ENCODE measurements around the gene SMPD3.

SMPD3 gene

DNA sequence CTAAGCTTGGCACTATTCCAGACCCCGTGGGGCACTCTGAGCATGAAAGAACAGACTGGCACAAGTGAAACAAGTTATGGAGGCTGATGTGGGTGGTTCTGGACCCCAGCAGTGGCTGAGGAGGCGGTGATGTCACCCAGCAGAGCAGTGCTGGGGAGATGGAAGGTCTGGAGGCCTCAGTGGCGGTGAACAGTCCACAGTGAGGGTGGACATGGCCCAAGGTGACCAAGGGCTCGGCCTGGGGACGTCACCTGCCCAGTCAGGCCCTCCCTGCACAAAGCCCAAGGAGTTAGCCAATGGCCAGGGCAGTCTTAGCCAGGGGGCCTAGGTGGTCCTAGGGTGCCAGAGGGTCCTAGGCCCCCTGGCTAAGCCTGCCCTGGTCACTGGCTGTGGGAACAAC is 24.5 kb downstream of the SMPD3 start:
- Mint-ChIP-seq H3K4me3 (no peak overlapping the region), H3K36me3 (ENCODE audit: insufficient read depth) (no peaks in the 10 kb centered on the region), H3K27ac (ENCODE audit: low read depth) (no peak overlapping the region), H3K9me3 (no peaks in the 10 kb centered on the region), H3K4me1 (peaks cover 9% of the 10 kb centered on the region), H3K27me3 (no peaks in the 10 kb centered on the region)
- DNase-seq (ENCODE audit: low spot score in 2 of 2) (no peak), ATAC-seq (replicated peaks; ENCODE audit: extremely low read depth, poor library complexity, severe bottlenecking) (no peak)

DNA sequence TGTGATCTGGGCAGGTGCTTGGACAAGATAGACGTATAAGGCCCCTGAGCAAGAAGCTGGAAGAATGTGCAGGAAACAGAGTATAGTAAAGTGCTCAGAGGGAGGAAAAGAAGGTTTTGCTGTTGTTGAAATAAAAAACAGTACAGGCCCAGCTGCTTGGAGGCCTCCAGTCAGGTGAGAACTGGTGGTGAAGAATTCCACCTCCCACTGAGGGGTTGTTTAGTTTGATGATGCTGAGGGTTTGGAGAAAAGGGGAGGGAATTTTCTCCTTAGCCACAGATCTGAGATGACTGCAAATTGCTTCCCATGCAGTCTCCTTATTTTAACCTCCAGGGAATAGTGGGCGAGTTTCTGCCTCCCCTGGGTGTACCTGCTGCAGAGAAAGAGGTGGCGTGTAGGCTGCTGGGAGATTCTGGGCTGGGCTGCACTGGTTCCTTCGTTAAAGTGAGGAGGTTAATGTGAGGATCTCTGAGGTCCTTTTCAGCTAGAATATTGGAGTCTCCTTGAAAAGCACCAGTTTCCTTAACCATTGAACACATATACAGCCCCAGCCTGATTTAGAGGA is 25.8 kb downstream of the SMPD3 start:
- H3K36me3 Mint-ChIP-seq (ENCODE audit: insufficient read depth): peaks cover 4% of the 10 kb centered on the region
- H3K4me3 Mint-ChIP-seq: no peak overlapping the region
- ATAC-seq (replicated peaks; ENCODE audit: extremely low read depth, poor library complexity, severe bottlenecking) (no peak), DNase-seq (ENCODE audit: low spot score in 2 of 2) (no peak)
- H3K4me1 Mint-ChIP-seq: peaks cover 21% of the 10 kb centered on the region
- no peak overlapping the region for H3K27ac Mint-ChIP-seq (ENCODE audit: low read depth)
- H3K9me3 Mint-ChIP-seq: no peaks in the 10 kb centered on the region
- H3K27me3 Mint-ChIP-seq: no peaks in the 10 kb centered on the region

DNA sequence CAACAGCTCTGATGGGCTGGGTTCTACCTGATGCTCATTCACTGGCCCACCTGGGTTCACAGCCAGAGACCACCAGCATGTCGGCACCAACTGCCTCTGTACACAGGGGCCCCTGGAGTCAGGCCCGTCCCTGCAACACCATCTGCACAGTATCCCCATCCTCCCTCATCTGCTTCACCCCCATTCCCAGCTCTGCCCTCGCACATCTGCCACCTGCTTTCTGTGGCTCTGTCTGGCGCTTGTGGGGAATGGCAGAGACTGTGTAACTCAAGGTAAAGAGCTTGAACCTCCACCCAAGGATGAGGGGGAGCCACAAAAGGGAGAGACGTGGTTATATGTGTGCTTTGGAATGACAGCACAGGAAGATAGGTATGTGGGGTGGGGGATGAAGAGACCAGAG is 27.2 kb downstream of the SMPD3 start:
- Mint-ChIP-seq H3K9me3 (no peaks in the 10 kb centered on the region), H3K4me1 (peaks cover 33% of the 10 kb centered on the region), H3K36me3 (ENCODE audit: insufficient read depth) (peaks cover 8% of the 10 kb centered on the region), H3K27ac (ENCODE audit: low read depth) (no peak overlapping the region), H3K27me3 (no peaks in the 10 kb centered on the region), H3K4me3 (no peak overlapping the region)
- ATAC-seq (replicated peaks; ENCODE audit: extremely low read depth, poor library complexity, severe bottlenecking) (no peak), DNase-seq (ENCODE audit: low spot score in 2 of 2) (no peak)

DNA sequence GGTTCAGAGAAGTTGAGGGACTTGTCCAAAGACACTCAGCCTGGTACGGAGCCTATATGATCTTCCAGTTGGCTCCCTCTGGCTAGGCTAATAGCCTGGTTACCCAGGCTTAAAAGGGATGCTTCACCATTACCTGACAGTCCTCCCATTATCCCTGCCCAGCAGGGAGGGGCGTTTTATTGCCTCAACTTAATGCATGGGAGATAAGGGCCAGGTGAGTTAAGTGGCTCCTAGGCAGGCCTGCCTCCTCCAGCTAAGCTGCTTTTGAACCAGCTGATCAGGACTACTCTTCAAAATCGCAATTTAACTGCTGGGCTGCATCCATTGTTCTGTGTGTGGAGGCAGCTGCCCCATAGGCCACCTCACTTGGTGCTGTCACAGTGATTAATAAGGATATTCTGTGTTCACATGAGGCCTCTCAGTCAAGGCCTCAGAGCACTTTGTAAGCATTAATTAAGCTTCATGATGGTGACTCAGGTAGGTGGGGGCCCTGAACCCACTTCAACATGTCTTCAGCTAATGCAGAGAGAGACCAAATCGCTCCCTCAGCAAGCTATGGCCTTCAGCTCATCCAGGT is 27.9 kb downstream of the SMPD3 start:
- DNase-seq (ENCODE audit: low spot score in 2 of 2): no peak
- no peaks in the 10 kb centered on the region for H3K9me3 Mint-ChIP-seq
- H3K27ac Mint-ChIP-seq (ENCODE audit: low read depth): no peak overlapping the region
- peaks cover 35% of the 10 kb centered on the region for H3K4me1 Mint-ChIP-seq
- H3K4me3 Mint-ChIP-seq: no peak overlapping the region
- no peaks in the 10 kb centered on the region for H3K27me3 Mint-ChIP-seq
- no peak for ATAC-seq (replicated peaks; ENCODE audit: extremely low read depth, poor library complexity, severe bottlenecking)
- peaks cover 9% of the 10 kb centered on the region for H3K36me3 Mint-ChIP-seq (ENCODE audit: insufficient read depth)

DNA sequence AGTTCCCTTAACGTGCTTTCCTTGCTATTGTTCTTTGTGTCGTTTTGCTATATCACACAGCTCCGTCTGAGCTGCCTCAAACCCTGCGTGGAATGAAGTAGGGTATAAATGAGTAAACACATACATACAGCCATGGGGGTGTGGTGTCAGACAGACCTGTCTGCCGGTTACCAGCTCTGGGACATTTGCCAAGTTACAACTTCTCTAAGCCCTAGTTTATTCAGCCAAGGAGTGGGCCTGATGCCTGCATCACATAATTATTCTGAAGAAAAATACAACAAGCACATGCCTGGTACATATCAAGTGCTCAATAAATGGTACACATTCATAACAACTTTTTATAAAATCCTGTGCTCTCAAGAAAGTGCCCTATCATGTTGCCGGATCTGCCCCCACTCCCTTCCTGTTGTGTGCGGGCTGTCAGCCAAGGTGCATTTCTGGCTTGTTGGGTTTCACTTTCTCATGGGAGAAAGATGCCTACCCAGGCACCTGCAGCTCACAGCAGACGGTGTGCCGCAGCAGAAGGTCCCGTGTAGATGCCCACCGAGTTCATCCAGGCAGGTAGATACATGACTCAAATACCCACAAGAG is 30.5 kb downstream of the SMPD3 start:
- ATAC-seq (replicated peaks; ENCODE audit: extremely low read depth, poor library complexity, severe bottlenecking) (peak; percentile 89), DNase-seq (ENCODE audit: low spot score in 2 of 2) (peak; percentile 50 to 74)
- Mint-ChIP-seq H3K9me3 (no peaks in the 10 kb centered on the region), H3K27ac (ENCODE audit: low read depth) (peak overlapping the region; percentile 92), H3K36me3 (ENCODE audit: insufficient read depth) (peaks cover 9% of the 10 kb centered on the region), H3K4me3 (peak overlapping the region; percentile 79), H3K4me1 (peaks cover 44% of the 10 kb centered on the region), H3K27me3 (no peaks in the 10 kb centered on the region)

DNA sequence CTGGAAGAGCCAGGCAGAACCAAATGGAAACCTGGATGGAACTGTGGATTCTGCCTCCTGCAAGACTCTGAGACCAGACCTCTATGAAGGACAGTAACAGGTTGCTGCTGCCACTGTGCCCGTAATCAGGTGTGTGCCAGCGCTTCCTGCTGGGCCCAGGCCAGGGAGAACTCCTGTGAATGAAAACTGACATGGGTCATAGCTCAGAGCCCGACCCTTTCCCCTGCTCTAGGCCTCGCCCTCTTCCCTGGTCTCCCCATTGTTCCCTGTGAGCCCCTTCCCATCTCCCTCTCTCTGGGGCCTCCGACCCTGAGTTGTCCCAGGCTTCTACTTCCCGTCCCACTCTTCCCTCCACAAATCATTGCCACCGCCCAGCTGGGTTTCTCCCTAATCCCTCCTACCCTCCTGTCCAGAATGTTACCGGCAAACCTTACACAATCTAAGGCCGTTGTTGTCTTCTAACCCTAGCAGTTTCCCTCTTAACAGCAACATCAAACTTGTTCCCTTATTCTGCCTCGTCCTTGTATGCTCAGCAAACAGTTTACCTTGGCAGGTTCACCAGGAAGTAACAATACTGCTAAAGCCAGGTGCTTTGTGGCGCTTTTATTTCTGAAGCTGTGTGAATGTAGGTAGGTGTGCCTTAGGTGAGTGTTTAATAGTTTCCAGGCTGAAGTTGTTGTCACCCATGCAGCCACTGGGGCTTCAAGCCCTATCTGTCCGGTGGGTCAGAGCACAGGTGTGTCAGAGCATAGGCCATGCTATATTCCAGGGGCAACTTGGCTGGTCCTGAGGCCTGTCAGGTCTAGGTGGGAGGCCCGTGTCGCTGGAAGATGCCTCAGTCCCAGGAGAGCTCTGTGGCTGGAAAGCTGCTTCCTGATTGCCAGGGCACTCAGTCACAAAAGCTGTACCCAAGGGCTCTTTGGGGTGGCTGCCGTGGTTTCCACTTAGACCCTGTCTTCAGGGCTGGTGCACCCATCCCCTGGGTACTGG is 32.0 kb downstream of the SMPD3 start:
- Mint-ChIP-seq H3K9me3 (no peaks in the 10 kb centered on the region), H3K27ac (ENCODE audit: low read depth) (peak overlapping the region; percentile 92), H3K27me3 (no peaks in the 10 kb centered on the region), H3K36me3 (ENCODE audit: insufficient read depth) (peaks cover 9% of the 10 kb centered on the region), H3K4me1 (peaks cover 51% of the 10 kb centered on the region), H3K4me3 (peak overlapping the region; percentile 35)
- no peak for DNase-seq (ENCODE audit: low spot score in 2 of 2)
- ATAC-seq (replicated peaks; ENCODE audit: extremely low read depth, poor library complexity, severe bottlenecking): no peak

DNA sequence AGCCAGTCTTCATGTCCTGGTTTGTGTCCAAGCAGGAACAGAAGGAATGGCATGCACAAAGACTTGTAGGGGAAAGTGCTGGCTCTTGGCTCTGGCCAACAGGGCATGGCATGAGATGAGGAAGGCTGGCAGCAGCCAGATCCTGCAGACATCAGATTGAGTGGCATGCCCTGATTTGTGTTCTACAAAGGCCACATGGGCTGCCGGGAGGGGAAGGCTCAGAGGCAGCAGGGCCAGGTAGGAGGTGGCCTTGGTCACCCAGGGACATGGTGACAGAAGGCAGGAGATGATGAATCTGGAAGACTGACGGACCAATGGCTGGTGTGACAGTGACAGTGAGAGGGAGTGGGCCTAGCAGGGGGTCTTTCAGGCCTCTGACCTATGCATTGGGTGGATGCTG is 33.7 kb downstream of the SMPD3 start:
- ATAC-seq (replicated peaks; ENCODE audit: extremely low read depth, poor library complexity, severe bottlenecking) (no peak), DNase-seq (ENCODE audit: low spot score in 2 of 2) (no peak)
- peaks cover 9% of the 10 kb centered on the region for H3K36me3 Mint-ChIP-seq (ENCODE audit: insufficient read depth)
- H3K4me1 Mint-ChIP-seq: peaks cover 64% of the 10 kb centered on the region
- peak overlapping the region; percentile 19 for H3K4me3 Mint-ChIP-seq
- H3K27ac Mint-ChIP-seq (ENCODE audit: low read depth): peak overlapping the region; percentile 90
- no peaks in the 10 kb centered on the region for H3K27me3 Mint-ChIP-seq
- H3K9me3 Mint-ChIP-seq: no peaks in the 10 kb centered on the region

DNA sequence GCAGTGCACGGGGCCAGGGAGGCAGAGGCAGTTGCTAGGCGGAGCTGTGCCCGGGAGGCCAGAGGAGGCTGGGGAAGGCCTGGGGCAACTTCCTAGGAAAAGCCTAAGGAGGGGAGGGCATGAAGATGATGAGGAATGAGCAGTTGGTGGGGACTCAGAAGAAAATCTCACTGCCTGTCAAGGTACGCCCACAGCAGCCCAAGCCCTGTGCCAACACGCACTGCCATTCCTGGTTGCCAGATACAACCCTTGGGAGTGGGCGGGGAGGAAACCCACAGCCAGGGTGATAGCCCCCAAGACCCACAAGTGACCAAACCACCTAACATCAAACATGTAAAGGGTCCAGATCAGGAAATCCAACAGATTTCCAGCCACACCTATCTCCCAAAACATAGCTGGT is 36.2 kb downstream of the SMPD3 start:
- H3K27me3 Mint-ChIP-seq: peaks cover under 1% of the 10 kb centered on the region
- peaks cover 41% of the 10 kb centered on the region for H3K4me1 Mint-ChIP-seq
- DNase-seq (ENCODE audit: low spot score in 2 of 2) (no peak), ATAC-seq (replicated peaks; ENCODE audit: extremely low read depth, poor library complexity, severe bottlenecking) (no peak)
- H3K36me3 Mint-ChIP-seq (ENCODE audit: insufficient read depth): peaks cover 4% of the 10 kb centered on the region
- no peak overlapping the region for H3K4me3 Mint-ChIP-seq
- no peaks in the 10 kb centered on the region for H3K9me3 Mint-ChIP-seq
- H3K27ac Mint-ChIP-seq (ENCODE audit: low read depth): no peak overlapping the region

DNA sequence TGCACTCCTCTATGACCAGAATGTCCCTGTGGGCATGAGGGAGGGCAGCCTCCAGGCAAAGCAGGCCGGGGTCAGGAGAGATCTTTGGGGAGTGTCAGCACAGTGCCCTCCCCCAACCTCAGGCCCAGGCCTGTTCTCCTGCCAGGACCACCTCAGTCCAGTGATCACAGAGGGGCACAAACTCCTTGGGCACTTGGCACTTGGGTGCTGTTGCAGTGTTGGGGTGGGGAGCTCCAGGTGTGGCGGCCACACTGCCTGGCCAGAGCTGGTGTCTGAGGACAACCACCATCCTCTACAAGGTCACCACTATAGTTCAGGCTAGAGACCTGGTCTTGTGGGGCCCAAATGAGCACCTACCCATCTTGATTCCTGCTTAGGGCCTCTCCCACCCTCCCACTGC is 37.2 kb downstream of the SMPD3 start:
- Mint-ChIP-seq H3K4me3 (no peak overlapping the region), H3K4me1 (peaks cover 32% of the 10 kb centered on the region), H3K36me3 (ENCODE audit: insufficient read depth) (peaks cover 1% of the 10 kb centered on the region), H3K27ac (ENCODE audit: low read depth) (no peak overlapping the region), H3K9me3 (no peaks in the 10 kb centered on the region), H3K27me3 (peaks cover 9% of the 10 kb centered on the region)
- no peak for DNase-seq (ENCODE audit: low spot score in 2 of 2)
- no peak for ATAC-seq (replicated peaks; ENCODE audit: extremely low read depth, poor library complexity, severe bottlenecking)

DNA sequence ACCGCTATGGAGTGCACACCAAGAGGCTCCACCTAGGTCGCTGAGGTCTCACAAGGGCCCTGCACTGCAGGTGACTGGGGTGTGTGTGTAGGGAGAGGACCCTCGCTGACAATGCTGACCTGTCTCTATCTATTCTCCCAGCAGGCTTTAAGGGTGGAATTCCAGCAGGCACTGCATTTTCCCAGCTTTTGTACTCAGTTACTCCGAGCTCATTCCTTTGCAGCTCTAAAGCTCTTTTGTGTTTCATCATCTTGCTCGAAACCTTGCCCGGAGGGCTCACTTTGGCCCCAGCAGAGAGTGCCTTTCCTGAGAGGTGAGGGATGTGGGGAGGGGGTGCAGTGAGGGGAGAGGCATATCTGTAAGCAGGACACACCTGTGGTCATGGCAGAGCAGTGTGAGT is 39.3 kb downstream of the SMPD3 start:
- Mint-ChIP-seq H3K9me3 (no peaks in the 10 kb centered on the region), H3K4me1 (peaks cover 22% of the 10 kb centered on the region), H3K27ac (ENCODE audit: low read depth) (no peak overlapping the region), H3K36me3 (ENCODE audit: insufficient read depth) (peaks cover 2% of the 10 kb centered on the region), H3K4me3 (no peak overlapping the region), H3K27me3 (peaks cover 9% of the 10 kb centered on the region)
- DNase-seq (ENCODE audit: low spot score in 2 of 2) (no peak), ATAC-seq (replicated peaks; ENCODE audit: extremely low read depth, poor library complexity, severe bottlenecking) (no peak)

DNA sequence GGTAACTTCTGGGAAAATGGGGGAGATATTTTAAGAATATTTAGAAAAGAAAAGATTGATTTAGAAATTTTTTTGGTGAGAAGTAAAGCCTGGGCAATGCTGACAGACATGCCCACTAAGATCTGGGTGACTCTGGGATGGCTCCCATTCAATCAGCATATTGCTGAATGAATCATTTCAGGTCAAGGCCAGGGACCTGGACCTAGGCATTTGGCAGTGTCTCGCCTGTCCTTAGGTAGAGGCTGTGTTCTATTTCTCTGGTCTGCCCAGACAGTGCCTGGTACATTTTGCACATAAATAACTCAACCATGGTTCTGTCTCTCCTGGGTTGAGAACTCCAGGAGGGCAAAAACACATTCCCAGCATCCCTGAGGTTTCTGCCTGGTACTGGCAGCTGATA is 39.9 kb downstream of the SMPD3 start:
- Mint-ChIP-seq H3K9me3 (no peaks in the 10 kb centered on the region), H3K27me3 (peaks cover 9% of the 10 kb centered on the region), H3K27ac (ENCODE audit: low read depth) (no peak overlapping the region), H3K4me3 (no peak overlapping the region), H3K36me3 (ENCODE audit: insufficient read depth) (peaks cover 2% of the 10 kb centered on the region), H3K4me1 (peaks cover 22% of the 10 kb centered on the region)
- DNase-seq (ENCODE audit: low spot score in 2 of 2): no peak
- no peak for ATAC-seq (replicated peaks; ENCODE audit: extremely low read depth, poor library complexity, severe bottlenecking)

DNA sequence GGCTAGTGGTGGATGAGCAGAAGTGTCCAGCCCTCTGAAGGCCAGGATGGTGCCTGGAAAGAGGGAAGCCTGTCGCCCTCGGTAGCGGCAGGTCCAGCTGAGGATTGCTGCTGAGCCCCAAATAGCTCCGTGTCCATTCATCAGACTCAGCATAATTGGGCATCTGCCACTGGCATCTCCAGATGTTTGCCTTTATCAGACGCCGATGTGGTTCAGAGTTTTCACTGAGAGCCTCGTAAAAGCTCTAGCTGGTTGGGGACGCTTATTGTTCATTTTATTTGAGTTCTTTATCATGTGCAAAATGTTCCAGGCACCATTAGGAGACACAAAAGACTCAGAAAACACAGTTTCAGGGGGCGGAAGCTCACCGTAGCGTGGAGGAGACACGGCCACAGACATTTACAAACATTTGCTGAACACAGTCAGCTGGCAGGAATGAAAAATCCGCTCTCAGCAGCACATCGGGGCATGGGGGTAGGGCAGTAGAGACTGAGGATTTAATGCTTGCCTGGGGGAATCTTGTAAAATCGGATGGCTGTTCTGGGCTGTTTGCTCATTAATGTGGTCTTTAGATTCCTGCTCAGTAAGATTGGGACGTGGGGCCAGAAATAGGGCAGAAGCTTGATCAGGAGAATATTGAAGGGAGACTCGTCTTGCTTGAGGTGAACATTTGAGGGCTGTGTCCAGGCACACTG is 41.7 kb downstream of the SMPD3 start:
- Mint-ChIP-seq H3K9me3 (no peaks in the 10 kb centered on the region), H3K36me3 (ENCODE audit: insufficient read depth) (peaks cover 2% of the 10 kb centered on the region), H3K27ac (ENCODE audit: low read depth) (no peak overlapping the region), H3K27me3 (peaks cover 9% of the 10 kb centered on the region), H3K4me1 (peaks cover 18% of the 10 kb centered on the region), H3K4me3 (no peak overlapping the region)
- ATAC-seq (replicated peaks; ENCODE audit: extremely low read depth, poor library complexity, severe bottlenecking) (no peak), DNase-seq (ENCODE audit: low spot score in 2 of 2) (no peak)
